Mesothelial cell of epicardium (in vitro differentiated cells): ENCODE data around the gene SLC25A25. TPM values are rescaled to one million over a fixed set of nuclear protein-coding genes. Genes with fewer than 3 reads are reported as not detected.
A peak's percentile ranks its signal among the peaks of the same experiment; 100 is the strongest.

Experiments used
- DNase-seq, 2 experiments: peaks; one replicate each; pipeline ENCODE4 v3.0.0; 2021; ENCODE audit warnings: low spot score in 2 of 2; ENCODE audit not compliant: unreplicated experiment in 2 of 2
- H3K27ac Mint-ChIP-seq: 2 replicates; pipeline ENCODE4 v1.8.0; 2021; ENCODE audit warnings: mixed read lengths
- H3K27me3 Mint-ChIP-seq: 2 replicates; pipeline ENCODE4 v1.8.0; 2021; ENCODE audit warnings: low read depth, mixed read lengths
- H3K36me3 Mint-ChIP-seq: 2 replicates; pipeline ENCODE4 v1.8.0; 2021; ENCODE audit warnings: mixed read lengths
- H3K4me1 Mint-ChIP-seq: 2 replicates; pipeline ENCODE4 v1.8.0; 2021; ENCODE audit warnings: mixed read lengths
- H3K4me3 Mint-ChIP-seq: 2 replicates; pipeline ENCODE4 v1.8.0; 2021; ENCODE audit warnings: mild to moderate bottlenecking, moderate library complexity, mixed read lengths
- H3K9me3 Mint-ChIP-seq: 2 replicates; pipeline ENCODE4 v1.8.0; 2021; ENCODE audit warnings: mixed read lengths
- total RNA-seq: library from RNA; stranded (reverse); gene quantifications from 3 replicates; pipeline ENCODE4 v1.2.1, GENCODE V29; 2021
- TF ChIP-seq, protein P1 (sequence below): fragments of 200-600 bp; sonication (generic); IDR thresholded peaks from one replicate; pipeline ENCODE4 v1.5.0; 2021; ENCODE audit warnings: antibody characterized with exemption; ENCODE audit not compliant: unreplicated experiment

Gene SLC25A25
- total RNA-seq, 1 donor from 2014 or later, result 26.2 TPM

- H3K4me3 Mint-ChIP-seq, result no peak overlapping the region
- no peaks in the 10 kb centered on the region for H3K9me3 Mint-ChIP-seq
- no peaks in the 10 kb centered on the region for H3K27me3 Mint-ChIP-seq
- H3K4me1 Mint-ChIP-seq, result peaks cover 5% of the 10 kb centered on the region
- TF ChIP-seq, protein P1, sequence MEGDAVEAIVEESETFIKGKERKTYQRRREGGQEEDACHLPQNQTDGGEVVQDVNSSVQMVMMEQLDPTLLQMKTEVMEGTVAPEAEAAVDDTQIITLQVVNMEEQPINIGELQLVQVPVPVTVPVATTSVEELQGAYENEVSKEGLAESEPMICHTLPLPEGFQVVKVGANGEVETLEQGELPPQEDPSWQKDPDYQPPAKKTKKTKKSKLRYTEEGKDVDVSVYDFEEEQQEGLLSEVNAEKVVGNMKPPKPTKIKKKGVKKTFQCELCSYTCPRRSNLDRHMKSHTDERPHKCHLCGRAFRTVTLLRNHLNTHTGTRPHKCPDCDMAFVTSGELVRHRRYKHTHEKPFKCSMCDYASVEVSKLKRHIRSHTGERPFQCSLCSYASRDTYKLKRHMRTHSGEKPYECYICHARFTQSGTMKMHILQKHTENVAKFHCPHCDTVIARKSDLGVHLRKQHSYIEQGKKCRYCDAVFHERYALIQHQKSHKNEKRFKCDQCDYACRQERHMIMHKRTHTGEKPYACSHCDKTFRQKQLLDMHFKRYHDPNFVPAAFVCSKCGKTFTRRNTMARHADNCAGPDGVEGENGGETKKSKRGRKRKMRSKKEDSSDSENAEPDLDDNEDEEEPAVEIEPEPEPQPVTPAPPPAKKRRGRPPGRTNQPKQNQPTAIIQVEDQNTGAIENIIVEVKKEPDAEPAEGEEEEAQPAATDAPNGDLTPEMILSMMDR, result no peak
- no peak overlapping the region for H3K27ac Mint-ChIP-seq
- DNase-seq, result no peak
- peaks cover 29% of the 10 kb centered on the region for H3K36me3 Mint-ChIP-seq
Measured at GRCh38 chr9:128105538-128106175, 37.6 kb downstream of the SLC25A25 start.

- H3K4me1 Mint-ChIP-seq, result no peaks in the 10 kb centered on the region
- H3K9me3 Mint-ChIP-seq, result no peaks in the 10 kb centered on the region
- no peak overlapping the region for H3K4me3 Mint-ChIP-seq
- H3K27me3 Mint-ChIP-seq, result no peaks in the 10 kb centered on the region
- TF ChIP-seq, protein P1, result no peak
- DNase-seq, result no peak
- no peak overlapping the region for H3K27ac Mint-ChIP-seq
- H3K36me3 Mint-ChIP-seq, result peaks cover 23% of the 10 kb centered on the region
Measured at GRCh38 chr9:128106181-128106939, 38.3 kb downstream of the SLC25A25 start.

DNA sequence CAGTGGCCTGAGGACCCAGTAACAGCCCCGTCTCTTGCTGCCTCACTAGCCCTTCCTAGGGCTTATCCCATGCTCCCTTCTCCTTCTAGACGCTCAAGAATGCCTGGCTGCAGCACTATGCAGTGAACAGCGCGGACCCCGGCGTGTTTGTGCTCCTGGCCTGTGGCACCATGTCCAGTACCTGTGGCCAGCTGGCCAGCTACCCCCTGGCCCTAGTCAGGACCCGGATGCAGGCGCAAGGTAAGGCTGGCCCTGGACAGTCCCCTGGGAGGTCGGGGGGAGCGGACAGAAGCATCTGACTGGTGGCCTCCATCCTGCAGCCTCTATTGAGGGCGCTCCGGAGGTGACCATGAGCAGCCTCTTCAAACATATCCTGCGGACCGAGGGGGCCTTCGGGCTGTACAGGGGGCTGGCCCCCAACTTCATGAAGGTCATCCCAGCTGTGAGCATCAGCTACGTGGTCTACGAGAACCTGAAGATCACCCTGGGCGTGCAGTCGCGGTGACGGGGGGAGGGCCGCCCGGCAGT lies 39.0 kb downstream of the SLC25A25 start:
- Mint-ChIP-seq H3K27ac (no peak overlapping the region), H3K27me3 (no peaks in the 10 kb centered on the region), H3K9me3 (no peaks in the 10 kb centered on the region), H3K4me1 (no peaks in the 10 kb centered on the region), H3K4me3 (no peak overlapping the region), H3K36me3 (peaks cover 21% of the 10 kb centered on the region)
- TF ChIP-seq, protein P1, result no peak
- no peak for DNase-seq

DNA sequence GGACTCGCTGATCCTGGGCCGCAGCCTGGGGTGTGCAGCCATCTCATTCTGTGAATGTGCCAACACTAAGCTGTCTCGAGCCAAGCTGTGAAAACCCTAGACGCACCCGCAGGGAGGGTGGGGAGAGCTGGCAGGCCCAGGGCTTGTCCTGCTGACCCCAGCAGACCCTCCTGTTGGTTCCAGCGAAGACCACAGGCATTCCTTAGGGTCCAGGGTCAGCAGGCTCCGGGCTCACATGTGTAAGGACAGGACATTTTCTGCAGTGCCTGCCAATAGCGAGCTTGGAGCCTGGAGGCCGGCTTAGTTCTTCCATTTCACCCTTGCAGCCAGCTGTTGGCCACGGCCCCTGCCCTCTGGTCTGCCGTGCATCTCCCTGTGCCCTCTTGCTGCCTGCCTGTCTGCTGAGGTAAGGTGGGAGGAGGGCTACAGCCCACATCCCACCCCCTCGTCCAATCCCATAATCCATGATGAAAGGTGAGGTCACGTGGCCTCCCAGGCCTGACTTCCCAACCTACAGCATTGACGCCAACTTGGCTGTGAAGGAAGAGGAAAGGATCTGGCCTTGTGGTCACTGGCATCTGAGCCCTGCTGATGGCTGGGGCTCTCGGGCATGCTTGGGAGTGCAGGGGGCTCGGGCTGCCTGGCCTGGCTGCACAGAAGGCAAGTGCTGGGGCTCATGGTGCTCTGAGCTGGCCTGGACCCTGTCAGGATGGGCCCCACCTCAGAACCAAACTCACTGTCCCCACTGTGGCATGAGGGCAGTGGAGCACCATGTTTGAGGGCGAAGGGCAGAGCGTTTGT lies 39.6 kb downstream of the SLC25A25 start:
- Mint-ChIP-seq H3K4me3 (no peak overlapping the region), H3K27me3 (no peaks in the 10 kb centered on the region), H3K9me3 (no peaks in the 10 kb centered on the region), H3K4me1 (no peaks in the 10 kb centered on the region), H3K27ac (no peak overlapping the region), H3K36me3 (peaks cover 16% of the 10 kb centered on the region)
- TF ChIP-seq, protein P1, result no peak
- no peak for DNase-seq

- Mint-ChIP-seq H3K27ac (peak overlapping the region; percentile 9), H3K4me1 (no peaks in the 10 kb centered on the region), H3K4me3 (no peak overlapping the region)
Measured at GRCh38 chr9:128108269-128109049, 40.4 kb downstream of the SLC25A25 start.

More at GRCh38 chr9:128108269-128109049, 40.4 kb downstream of the SLC25A25 start:
- H3K9me3 Mint-ChIP-seq, result no peaks in the 10 kb centered on the region
- no peak for DNase-seq
- peaks cover 14% of the 10 kb centered on the region for H3K36me3 Mint-ChIP-seq
- TF ChIP-seq, protein P1, result no peak
- no peaks in the 10 kb centered on the region for H3K27me3 Mint-ChIP-seq
